Measurements from ENCODE around the gene GRM4.
A peak's percentile ranks its signal among the peaks of the same experiment; 100 is the strongest.

GRM4 gene

DNA sequence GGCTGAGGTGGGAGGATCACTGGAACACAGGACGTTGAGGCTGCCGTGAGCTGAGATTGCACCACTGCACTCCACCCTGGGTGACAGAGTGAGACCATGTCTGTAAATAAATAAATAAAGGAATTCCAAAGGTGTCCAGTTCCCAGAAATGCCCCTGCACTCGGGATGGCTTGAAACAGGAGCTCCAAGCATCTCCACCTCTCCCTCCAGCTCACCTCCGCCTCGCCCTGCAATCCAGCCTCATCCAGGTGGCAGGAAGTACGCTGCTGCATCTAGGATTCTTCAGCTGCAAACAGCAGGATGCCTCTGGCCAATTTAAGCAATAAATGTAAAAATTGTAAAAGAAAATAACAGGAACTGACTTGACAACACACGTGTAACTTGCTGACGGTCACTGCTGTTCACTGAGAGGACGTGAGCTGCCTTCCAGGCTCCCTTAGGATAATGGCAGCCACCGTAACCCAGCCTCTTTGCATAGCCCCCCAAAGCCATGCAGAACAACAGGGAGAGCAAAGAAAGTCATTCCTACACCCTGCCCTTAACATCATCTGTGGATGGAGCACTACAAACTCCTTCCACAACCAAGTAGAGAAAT is 11.4 kb upstream of the GRM4 start:
- no peak for DNase-seq (ENCODE audit: low spot score)

GRCh38 chr6:34155471-34156300 is 9.8 kb upstream of the GRM4 start:
- no peak for DNase-seq (ENCODE audit: low spot score)

DNA sequence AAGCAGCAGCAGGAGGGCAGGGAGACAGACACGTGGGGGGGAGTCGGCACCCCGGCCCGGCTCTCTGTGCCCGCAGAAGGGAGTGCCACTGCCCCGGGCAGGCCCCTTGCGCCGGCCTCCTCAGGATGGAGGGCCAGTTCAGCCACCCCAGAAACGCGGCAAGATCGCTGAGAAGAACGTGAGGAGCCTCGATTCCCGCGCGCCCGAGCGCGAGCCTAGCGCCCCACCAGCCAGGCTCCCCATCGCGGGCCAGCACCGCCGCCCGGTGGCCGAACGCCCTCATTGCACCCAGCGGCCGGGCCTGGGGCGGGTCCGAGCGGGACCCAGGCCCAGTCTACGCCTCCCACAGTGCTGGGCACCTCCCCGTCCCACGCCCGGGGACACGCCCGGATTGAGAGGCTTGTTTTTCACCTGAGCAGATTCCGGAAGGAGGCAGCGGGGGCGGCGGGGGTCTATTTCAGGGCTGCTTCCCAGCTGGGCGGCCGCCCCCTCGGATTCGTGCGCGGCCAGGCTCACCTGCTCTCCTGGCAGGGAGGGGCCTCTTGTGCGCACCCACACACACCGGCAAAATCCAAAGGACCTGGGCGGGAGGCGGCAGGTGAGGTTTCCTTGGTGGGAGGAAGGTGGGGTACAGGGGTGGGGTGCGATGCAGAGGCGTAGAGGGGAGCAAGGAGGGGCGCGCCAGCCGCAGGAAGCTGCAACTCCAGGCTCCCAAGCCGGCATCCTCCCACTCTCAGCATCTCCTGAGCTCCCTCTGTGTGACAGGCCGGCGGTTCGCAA is 9.0 kb upstream of the GRM4 start:
- DNase-seq (ENCODE audit: low spot score): peak; percentile 81

- no peak for DNase-seq (ENCODE audit: low spot score)
These were observed 7.1 kb upstream of the GRM4 start for GRCh38 chr6:34152806-34153520.

GRCh38 chr6:34152042-34152524 is 6.2 kb upstream of the GRM4 start:
- DNase-seq (ENCODE audit: low spot score): no peak

- DNase-seq (ENCODE audit: low spot score): no peak
These were observed 5.6 kb upstream of the GRM4 start for GRCh38 chr6:34151321-34152041.

DNA sequence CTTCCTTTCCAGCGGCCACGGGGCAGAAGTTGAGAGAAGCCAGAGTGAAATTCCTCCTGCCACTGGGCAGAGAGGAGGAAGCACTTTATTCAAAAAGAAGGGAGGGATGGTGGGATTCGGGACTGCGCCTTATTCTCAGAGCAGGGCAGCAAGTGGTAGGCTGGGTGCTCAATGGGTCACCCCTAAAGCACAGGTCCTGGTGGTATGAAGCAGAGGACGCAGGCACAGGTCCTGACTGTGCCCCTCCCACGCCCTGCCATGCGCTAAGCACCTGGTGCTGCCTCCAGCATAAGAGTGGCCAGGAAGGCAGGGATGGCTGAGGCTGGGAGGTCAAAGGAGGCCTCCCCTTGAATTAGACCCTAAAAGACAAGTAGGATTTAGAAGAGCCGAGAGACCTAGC is 4.9 kb upstream of the GRM4 start:
- DNase-seq (ENCODE audit: low spot score): no peak

DNA sequence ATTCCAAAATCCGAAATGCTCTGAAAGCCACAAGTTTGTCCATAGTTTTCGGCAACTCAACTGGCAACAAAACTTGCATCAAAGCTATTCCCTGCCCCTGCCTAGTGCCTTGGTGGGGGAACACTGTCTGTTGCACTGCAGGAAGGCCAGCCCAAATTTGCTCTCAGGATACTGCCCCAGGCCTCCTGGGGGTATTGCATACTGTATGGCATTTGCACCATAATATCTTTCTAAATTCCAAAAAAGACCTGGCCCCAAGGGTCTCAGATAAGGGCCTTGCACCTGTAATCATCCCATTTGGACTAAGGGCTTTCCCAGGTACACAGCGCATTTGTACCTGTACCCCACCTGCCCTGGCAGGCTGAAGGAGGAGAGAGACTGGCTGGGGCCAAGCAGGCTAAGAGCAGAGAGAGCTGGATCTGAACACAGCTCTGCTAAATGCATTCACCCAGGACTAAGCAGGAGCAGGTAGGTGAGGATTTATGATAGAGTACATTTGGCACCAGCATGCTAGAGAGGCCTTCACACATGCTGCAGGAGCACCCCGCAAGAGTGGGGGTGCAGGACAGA is 4.0 kb upstream of the GRM4 start:
- no peak for DNase-seq (ENCODE audit: low spot score)

GRCh38 chr6:34149452-34149810 is 3.5 kb upstream of the GRM4 start:
- no peak for DNase-seq (ENCODE audit: low spot score)

GRCh38 chr6:34148631-34149451 is 3.0 kb upstream of the GRM4 start:
- no peak for DNase-seq (ENCODE audit: low spot score)

GRCh38 chr6:34147906-34148630 is 2.2 kb upstream of the GRM4 start:
- DNase-seq (ENCODE audit: low spot score): no peak

GRCh38 chr6:34146801-34147592 is 1.1 kb upstream of the GRM4 start:
- no peak for DNase-seq (ENCODE audit: low spot score)

GRCh38 chr6:34145161-34146020 is 496 bp downstream of the GRM4 start:
- DNase-seq (ENCODE audit: low spot score): no peak

GRCh38 chr6:34144581-34145160 is 1.2 kb downstream of the GRM4 start:
- no peak for DNase-seq (ENCODE audit: low spot score)

GRCh38 chr6:34143884-34144580 is 1.9 kb downstream of the GRM4 start:
- DNase-seq (ENCODE audit: low spot score): peak; percentile 74

- DNase-seq (ENCODE audit: low spot score): no peak
These were observed 2.5 kb downstream of the GRM4 start for GRCh38 chr6:34143196-34143883.

All from HuH-7 (cell line).